Nephron progenitor cell (in vitro differentiated cells): Measurements from ENCODE around the gene SPP1.

Experiments
- DNase-seq: peaks from one replicate; pipeline ENCODE4 v3.0.0; 2021
- H3K27ac Mint-ChIP-seq: 2 replicates; pipeline ENCODE4 v1.8.0; 2021; ENCODE audit warnings: mild to moderate bottlenecking, moderate library complexity, mixed read lengths
- H3K27me3 Mint-ChIP-seq: 2 replicates; pipeline ENCODE4 v1.8.0; 2021; ENCODE audit warnings: mild to moderate bottlenecking, low read depth, mixed read lengths; ENCODE audit not compliant: poor library complexity
- H3K36me3 Mint-ChIP-seq: 2 replicates; pipeline ENCODE4 v1.8.0; 2021; ENCODE audit warnings: low read depth, mixed read lengths
- H3K4me1 Mint-ChIP-seq: 2 replicates; pipeline ENCODE4 v1.8.0; 2021; ENCODE audit warnings: mixed read lengths
- H3K4me3 Mint-ChIP-seq: 2 replicates; pipeline ENCODE4 v1.8.0; 2021; ENCODE audit warnings: mild to moderate bottlenecking, moderate library complexity, mixed read lengths
- H3K9me3 Mint-ChIP-seq: 2 replicates; pipeline ENCODE4 v1.8.0; 2021; ENCODE audit warnings: mild to moderate bottlenecking, moderate library complexity, mixed read lengths
- CTCF ChIP-seq: fragments of 200-600 bp; sonication (generic); IDR thresholded peaks from 2 replicates; pipeline ENCODE4 v1.5.0; 2021; ENCODE audit warnings: antibody characterized with exemption

Gene SPP1

DNA sequence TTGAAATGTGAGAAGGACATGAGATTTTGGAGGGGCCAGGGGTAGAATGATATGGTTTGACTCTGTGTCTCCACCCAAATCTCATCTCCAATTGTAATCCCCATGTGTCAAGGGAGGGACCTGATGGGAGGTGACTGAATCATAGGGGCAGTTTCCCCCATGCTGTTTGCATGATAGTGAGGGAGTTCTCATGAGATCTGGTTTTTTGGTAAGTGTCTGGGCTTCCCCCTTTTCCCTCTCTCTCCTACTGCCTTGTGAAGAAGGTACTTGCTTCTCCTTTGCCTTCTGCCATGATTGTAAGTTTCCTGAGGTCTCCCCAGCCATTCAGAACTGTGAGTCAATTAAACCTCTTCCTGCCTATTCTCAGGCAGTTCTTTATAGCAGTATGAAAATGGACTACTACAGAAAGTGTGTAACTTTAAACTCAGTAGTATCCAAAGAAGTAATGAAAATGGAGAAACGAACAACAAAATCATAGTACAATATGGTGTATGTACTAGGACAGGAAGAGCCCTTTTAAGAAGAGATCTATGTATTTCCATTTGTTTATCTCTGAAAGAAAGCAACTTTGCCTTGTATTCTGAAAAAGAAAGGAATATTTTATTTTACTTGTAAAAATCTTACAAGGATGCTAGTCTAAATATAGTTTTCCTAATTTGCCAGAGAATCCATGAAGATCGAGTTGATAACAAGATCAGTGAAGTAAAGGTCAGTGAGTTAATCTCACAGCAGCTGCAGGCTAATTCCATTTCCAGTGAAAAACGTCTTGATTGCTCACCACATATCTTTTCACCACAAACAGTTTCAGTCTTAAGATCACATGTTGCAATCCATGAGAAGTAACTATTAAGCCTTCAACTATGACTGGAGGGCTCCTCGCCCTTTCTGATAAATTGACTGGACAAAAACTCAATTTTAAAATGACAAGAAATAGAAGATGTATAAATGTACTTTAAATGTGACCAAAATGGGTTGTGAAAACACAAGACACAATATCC lies 52.4 kb downstream of the SPP1 start:
- Mint-ChIP-seq H3K9me3 (peaks cover 34% of the 10 kb centered on the region), H3K27ac (no peak overlapping the region), H3K4me1 (no peaks in the 10 kb centered on the region), H3K36me3 (peaks cover 74% of the 10 kb centered on the region), H3K27me3 (no peaks in the 10 kb centered on the region), H3K4me3 (no peak overlapping the region)
- DNase-seq, result no peak
- no peak for TF ChIP-seq CTCF

- no peak for TF ChIP-seq CTCF
- Mint-ChIP-seq H3K27me3 (no peaks in the 10 kb centered on the region), H3K4me1 (no peaks in the 10 kb centered on the region), H3K4me3 (no peak overlapping the region), H3K27ac (peak overlapping the region; percentile 29), H3K36me3 (peaks cover 68% of the 10 kb centered on the region), H3K9me3 (peaks cover 31% of the 10 kb centered on the region)
- no peak for DNase-seq
Measured at GRCh38 chr4:88028946-88029345, 53.4 kb downstream of the SPP1 start.

DNA sequence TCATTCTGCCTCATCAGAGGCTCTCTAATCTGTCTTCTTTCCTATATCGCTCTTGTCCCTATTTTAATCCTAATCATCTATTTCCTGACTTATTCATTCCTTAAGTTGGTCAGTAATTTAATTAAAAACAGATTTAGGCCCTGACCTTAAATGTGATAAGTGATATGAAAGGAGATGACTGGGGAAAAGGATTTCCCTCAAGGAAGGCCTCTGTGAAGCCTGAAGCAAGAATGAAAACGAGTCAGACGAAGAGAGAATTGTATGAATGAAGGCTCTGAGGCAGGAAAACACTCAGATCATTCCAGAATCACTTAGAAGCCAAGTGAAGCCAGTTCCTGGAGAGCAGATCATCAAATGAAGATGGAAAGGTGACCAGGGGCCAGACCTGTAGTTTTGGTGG lies 54.0 kb downstream of the SPP1 start:
- TF ChIP-seq CTCF, result no peak
- Mint-ChIP-seq H3K36me3 (peaks cover 62% of the 10 kb centered on the region), H3K4me3 (no peak overlapping the region), H3K27me3 (no peaks in the 10 kb centered on the region), H3K27ac (peak overlapping the region; percentile 29), H3K4me1 (no peaks in the 10 kb centered on the region), H3K9me3 (peaks cover 25% of the 10 kb centered on the region)
- DNase-seq, result no peak

GRCh38 chr4:88030565-88031310 lies 55.2 kb downstream of the SPP1 start:
- H3K36me3 Mint-ChIP-seq, result peaks cover 59% of the 10 kb centered on the region
- H3K27me3 Mint-ChIP-seq, result no peaks in the 10 kb centered on the region
- peaks cover 13% of the 10 kb centered on the region for H3K9me3 Mint-ChIP-seq
- no peak overlapping the region for H3K4me3 Mint-ChIP-seq
- peak overlapping the region; percentile 92 for H3K27ac Mint-ChIP-seq
- no peak for TF ChIP-seq CTCF
- no peak for DNase-seq
- H3K4me1 Mint-ChIP-seq, result no peaks in the 10 kb centered on the region
